ENCODE measurements around the gene PCED1B.

PCED1B gene

DNA sequence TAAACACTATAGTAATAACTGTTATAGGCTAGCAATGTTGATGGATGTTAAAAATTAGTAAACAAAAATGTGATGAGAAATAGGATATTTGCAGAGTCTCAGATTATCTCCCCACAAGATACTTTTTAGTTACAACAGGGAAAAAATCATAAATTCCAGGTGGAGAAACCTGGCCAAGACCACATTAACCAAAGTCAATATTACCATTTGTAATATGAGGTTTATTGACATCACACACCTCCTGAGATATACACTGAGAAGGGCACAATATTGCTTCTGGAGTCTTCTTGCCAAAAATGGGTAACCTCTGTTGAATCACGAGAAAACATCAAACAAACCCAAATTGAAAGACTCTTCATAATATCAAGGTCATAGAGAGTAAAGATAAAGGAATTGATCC is 72.7 kb downstream of the PCED1B start:
- H3K9me3 Mint-ChIP-seq: peaks cover 10% of the 10 kb centered on the region
- no peak for TF ChIP-seq CTCF (IDR thresholded peaks at IDR 0.05)
- H3K4me1 Mint-ChIP-seq: no peaks in the 10 kb centered on the region
- H3K36me3 Mint-ChIP-seq (ENCODE audit: low read depth): no peaks in the 10 kb centered on the region
- H3K27ac Mint-ChIP-seq: no peak overlapping the region
- no peaks in the 10 kb centered on the region for H3K27me3 Mint-ChIP-seq (ENCODE audit: low read depth, poor library complexity)
- no peak overlapping the region for H3K4me3 Mint-ChIP-seq
- DNase-seq: no peak

DNA sequence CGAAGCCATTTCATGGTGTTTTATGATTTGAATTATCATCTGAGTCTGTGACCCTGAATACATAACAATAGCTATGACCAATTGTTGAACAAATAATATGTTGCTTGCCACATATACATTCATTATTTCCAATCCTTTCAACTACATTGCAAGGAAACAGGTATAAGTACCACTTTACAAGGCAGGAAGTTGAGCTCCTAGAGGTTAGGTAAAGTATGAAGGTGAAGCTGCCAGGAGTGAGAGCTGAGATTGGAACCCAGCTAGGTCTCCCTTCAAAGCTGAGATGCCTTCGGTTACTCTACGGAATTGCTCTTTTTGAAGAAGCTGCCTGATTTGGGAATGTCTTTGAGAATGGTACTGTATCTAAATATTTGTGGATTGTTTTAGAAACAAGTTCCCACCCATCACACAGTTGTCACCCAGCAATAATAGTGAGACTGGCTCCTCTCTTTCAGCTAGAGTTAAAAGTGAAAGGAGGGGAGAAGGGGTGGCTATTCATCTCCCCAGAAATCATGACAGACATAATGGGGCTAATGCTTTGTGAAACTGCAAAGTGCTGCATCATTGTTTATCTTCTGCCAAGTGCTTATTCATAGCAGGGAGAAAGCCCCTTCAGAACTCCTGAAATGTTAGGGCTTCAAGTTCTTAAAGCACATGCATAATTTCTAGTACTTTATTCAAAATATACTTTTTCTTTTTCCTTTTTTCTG is 76.2 kb downstream of the PCED1B start:
- Mint-ChIP-seq H3K27ac (no peak overlapping the region), H3K27me3 (ENCODE audit: low read depth, poor library complexity) (no peaks in the 10 kb centered on the region)

GRCh38 chr12:47156167-47156736 is 76.8 kb downstream of the PCED1B start:
- DNase-seq: no peak
- peaks cover 21% of the 10 kb centered on the region for H3K9me3 Mint-ChIP-seq
- no peak overlapping the region for H3K4me3 Mint-ChIP-seq
- H3K27ac Mint-ChIP-seq: no peak overlapping the region
- no peaks in the 10 kb centered on the region for H3K4me1 Mint-ChIP-seq
- H3K36me3 Mint-ChIP-seq (ENCODE audit: low read depth): no peaks in the 10 kb centered on the region
- no peak for TF ChIP-seq CTCF (IDR thresholded peaks at IDR 0.05)
- no peaks in the 10 kb centered on the region for H3K27me3 Mint-ChIP-seq (ENCODE audit: low read depth, poor library complexity)

More for the DNA sequence above, 76.2 kb downstream of the PCED1B start:
- no peak for DNase-seq
- Mint-ChIP-seq H3K9me3 (peaks cover 22% of the 10 kb centered on the region), H3K4me3 (no peak overlapping the region), H3K4me1 (no peaks in the 10 kb centered on the region), H3K36me3 (ENCODE audit: low read depth) (no peaks in the 10 kb centered on the region)
- no peak for TF ChIP-seq CTCF (IDR thresholded peaks at IDR 0.05)

DNA sequence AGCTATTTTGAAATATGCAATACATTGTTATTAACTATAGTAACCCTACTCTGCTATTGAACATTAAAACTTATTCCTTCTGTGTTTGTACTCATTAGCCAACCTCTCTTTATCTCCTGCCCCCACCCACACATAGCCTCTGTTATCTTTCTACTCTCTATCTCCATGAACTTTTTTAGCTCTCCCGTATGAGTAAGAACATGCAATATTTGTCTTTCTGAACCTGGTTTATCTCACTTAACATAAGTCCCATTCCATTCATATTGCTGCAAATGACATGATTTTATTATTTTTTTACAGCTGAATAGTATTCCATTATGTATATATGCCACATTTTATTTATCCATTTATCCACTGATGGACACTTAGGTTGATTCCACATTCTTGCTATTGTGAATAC is 79.4 kb downstream of the PCED1B start:
- peaks cover 4% of the 10 kb centered on the region for H3K4me1 Mint-ChIP-seq
- H3K27me3 Mint-ChIP-seq (ENCODE audit: low read depth, poor library complexity): no peaks in the 10 kb centered on the region
- H3K4me3 Mint-ChIP-seq: no peak overlapping the region
- DNase-seq: no peak
- no peak overlapping the region for H3K27ac Mint-ChIP-seq
- no peak for TF ChIP-seq CTCF (IDR thresholded peaks at IDR 0.05)
- H3K9me3 Mint-ChIP-seq: peaks cover 19% of the 10 kb centered on the region
- H3K36me3 Mint-ChIP-seq (ENCODE audit: low read depth): no peaks in the 10 kb centered on the region

GRCh38 chr12:47159348-47159747 is 79.9 kb downstream of the PCED1B start:
- TF ChIP-seq CTCF (IDR thresholded peaks at IDR 0.05): no peak
- no peak for DNase-seq
- Mint-ChIP-seq H3K9me3 (peaks cover 19% of the 10 kb centered on the region), H3K36me3 (ENCODE audit: low read depth) (no peaks in the 10 kb centered on the region), H3K4me3 (no peak overlapping the region), H3K27ac (no peak overlapping the region), H3K27me3 (ENCODE audit: low read depth, poor library complexity) (no peaks in the 10 kb centered on the region), H3K4me1 (peaks cover 8% of the 10 kb centered on the region)

Measured in nephron progenitor cell (in vitro differentiated cells).